HG02571 (cell line): ENCODE measurements around the gene ASPSCR1.

Source experiments
- ATAC-seq: cut with Tn5 transposase; IDR thresholded peaks from one replicate; pipeline ENCODE4 v1.9.1; 2021; ENCODE audit warnings: mild to moderate bottlenecking, moderate library complexity; ENCODE audit not compliant: unreplicated experiment

ASPSCR1 gene

DNA sequence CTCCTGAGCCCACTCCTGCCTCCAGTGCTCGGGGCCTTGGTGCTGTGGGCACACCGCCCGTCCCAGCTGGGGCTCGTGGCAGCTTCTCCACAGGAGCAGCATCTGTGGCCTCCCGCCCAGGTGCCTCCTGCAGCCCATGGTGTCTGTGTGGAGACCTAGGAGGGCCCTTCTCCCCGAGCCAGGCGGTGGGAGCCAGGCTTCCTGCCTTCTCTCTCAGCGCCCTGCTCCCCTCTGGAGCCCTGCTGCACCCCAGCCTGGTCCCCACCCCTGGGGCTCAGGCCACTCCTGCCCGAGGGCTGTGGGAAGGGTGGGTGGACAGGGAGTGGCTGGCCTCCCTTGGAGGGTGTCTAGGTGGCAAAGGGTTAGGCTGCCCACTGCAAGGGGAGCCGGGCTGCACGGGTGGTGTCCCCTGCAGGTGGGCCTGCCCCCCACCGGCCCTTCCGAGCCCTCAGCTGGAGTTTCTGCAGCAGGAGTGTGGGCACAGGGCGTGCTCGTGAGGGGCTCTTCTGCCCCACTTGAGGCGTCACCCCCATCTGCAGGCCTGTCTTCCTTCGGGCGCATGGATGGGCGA lies 34.3 kb downstream of the ASPSCR1 start:
- no peak for ATAC-seq

DNA sequence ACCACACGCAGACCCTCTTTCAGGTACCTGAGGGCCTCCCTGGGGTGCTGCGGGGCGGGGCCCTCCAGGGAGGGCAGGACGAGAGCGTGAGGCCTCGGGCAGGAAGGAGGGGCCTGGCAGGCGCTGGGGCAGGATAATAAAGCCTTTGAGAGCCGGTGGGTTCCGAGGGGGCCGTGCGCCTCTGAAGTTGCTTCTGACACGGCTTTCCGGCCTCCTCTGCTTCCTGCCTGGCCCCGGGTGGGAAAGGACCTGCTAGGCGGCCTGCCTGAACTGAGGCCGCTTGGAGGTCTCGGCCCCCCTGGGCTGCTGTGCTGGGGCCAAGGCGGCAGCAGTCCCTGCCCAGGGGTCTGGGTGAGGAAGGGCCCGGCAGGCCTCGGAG lies 34.8 kb downstream of the ASPSCR1 start:
- no peak for ATAC-seq

GRCh38 chr17:82012640-82013295 lies 35.3 kb downstream of the ASPSCR1 start:
- no peak for ATAC-seq

DNA sequence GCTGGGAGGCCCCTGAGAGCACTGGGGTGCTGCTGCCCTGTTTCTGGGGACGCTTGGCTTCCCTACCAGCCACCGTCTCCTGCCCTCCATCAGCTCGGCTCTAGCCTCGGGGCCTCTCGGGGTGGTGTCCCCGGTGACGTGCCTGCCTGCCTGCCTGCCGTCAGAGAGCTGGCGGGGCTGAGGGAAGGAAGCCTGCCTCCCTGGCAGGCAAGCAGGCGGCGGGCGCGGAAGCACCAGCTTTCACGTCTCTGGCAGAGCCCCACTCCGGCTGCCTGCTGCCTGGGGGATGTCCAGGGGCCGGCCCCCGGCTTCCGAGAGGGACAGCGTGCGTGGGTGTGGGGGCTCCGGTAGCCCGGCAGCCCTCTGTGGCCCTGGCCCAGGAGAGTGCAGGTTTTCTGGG lies 35.9 kb downstream of the ASPSCR1 start:
- ATAC-seq = no peak

- ATAC-seq = no peak
Observed at GRCh38 chr17:82013772-82014321, 36.4 kb downstream of the ASPSCR1 start.

- no peak for ATAC-seq
Observed at GRCh38 chr17:82014432-82014831, 37.0 kb downstream of the ASPSCR1 start.

DNA sequence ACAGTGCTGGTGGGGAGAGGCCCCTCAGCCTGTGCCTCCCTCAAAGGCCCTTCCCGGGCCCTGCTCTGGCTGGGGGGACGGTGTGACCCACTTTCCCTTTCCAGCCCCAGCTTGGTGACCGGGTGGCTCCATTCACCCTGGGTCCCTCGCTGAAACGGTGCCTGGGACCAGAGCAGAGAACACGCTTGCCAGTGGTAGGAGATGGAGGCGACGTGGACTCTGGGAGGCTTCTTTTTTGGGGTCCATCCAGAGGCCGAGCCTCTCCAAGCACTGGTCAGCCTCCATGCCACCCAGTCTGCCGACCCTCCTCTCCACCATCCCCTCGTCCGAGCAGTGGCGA lies 37.5 kb downstream of the ASPSCR1 start:
- ATAC-seq = no peak

DNA sequence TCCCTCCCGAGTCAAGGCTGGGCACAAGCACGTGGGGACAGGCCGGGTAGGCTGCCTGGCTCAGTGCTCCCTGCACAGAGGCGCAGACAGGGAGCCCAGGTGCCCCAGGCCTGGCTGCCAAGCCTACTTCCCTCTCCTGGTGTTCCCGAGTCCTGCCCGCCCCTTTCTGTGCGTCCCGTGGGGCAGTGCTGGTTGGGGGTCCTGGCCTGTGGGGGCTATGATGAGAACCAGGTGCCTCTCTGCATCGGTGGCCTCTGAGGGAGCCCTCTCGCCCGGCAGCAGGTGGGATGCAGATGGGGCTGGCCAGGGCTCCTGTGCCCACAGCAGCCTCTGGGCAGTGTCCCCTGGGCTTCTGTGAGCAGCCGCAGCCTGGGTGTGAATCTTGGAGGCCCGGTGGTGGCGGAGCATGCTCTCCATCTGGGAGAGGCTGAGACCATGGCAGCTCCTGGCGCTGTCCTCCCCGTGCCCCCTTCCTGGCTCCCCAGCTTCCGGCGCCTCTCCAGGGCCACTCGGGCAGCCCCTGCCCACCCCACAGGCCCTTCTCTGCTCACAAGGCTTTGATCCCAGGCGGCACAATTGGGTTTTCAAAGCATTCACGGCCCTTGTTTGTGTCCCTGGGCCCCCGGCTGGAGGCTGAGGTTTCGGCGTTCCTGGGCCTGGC lies 38.0 kb downstream of the ASPSCR1 start:
- ATAC-seq = no peak

DNA sequence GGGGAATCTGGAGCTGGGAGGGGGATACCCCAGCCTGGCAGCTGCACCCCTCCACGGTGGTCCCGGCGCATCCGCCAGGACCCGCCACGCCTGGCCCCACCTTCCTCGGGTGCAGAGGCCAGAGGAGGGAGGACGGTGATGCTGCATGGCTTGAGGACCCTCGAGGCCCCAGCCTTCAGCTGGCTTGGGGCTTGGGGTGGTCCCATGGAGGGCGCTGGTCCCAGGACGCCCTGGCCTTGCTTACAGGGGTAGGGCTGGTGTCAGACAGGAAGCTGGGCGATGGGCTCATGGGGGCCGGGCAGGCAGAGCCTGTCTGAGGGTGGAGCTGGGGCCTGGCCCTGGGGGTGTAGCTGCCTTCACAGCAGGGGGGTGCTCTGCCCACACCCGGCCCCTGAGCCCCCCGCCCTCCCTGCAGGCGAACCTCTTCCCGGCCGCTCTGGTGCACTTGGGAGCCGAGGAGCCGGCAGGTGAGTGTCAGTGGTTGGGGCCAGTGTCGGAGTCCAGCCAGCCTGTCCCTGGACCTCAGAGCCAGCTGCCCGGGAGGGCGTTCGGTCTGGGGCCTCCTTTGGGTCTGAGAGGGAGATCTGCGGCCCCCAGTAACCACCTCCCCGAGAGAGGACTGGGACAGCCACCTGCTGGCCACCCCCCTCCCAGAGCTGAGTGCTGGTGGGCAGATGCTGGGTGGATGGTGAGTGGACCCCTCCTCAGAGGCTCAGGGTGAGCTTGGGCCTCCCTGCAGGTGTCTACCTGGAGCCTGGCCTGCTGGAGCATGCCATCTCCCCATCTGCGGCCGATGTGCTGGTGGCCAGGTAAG lies 38.8 kb downstream of the ASPSCR1 start:
- no peak for ATAC-seq

GRCh38 chr17:82016875-82017459 lies 39.5 kb downstream of the ASPSCR1 start:
- no peak for ATAC-seq

- ATAC-seq = no peak
Observed at GRCh38 chr17:82017612-82018151, 40.3 kb downstream of the ASPSCR1 start.

- no peak for ATAC-seq
Observed at GRCh38 chr17:82018152-82018988, 40.9 kb downstream of the ASPSCR1 start.

- no peak for ATAC-seq
Observed at GRCh38 chr17:82018989-82019689, 41.7 kb downstream of the ASPSCR1 start.

GRCh38 chr17:82019690-82020571 lies 42.5 kb downstream of the ASPSCR1 start:
- no peak for ATAC-seq

GRCh38 chr17:82020572-82021106 lies 43.2 kb downstream of the ASPSCR1 start:
- no peak for ATAC-seq

DNA sequence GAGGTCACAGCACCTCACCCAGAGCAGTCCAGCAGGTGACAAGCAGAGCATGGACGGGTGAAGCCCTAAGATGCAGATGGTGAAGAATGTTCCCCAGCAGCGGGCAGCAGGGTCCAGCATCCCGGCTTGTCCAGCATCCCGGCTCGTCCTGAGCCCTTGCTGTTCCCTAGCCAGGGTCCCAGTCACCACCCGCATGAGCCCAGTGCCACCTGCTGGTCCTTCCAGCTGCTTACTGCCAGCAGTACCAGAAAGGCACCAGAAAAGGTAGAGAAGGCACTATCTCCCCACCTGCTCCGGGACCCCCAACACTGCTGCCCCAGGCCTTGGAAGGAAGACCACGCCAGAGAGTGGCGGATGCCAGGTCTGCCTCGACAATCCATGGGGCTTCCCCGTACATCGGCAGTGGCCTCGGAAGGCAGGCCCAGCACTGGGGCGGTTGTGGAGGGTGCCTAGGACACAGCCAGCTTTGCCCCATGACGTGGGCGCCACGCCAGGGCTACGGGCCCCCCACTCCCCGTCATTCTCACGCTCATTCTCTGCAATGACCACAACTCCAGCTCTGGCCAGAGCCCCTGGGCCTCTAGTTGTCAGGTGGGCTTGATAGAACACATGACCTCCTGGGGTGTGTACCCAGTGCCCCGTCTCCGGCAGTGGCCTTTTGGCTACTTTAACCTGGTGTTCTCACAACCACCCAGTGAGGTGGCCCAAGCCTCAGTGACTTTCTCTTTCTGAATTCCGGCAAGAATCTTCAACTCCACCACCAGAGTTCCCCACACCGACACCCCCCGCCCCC lies 43.9 kb downstream of the ASPSCR1 start:
- ATAC-seq = no peak

DNA sequence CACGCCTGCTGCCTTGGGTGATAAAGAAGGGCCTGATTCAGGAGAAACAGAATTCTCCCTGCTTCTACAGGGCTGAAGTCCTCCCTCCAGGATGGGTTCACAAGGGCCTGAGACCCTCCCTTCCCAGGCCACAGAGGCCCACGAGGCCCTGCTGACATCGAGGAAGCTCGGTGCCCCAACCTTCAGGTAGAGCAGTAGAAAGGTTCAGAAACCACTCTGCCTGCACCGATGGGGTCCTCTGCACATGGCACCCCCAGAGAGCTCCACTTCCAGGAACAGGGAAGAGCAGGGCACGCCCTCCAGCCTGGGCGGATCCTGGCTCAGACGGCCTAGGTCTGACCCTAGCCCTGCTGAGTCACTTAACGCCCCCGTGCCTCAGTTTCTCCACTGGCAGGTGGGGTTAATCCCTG lies 44.5 kb downstream of the ASPSCR1 start:
- ATAC-seq = no peak
